Activated CD4-positive, alpha-beta T cell treated with anti-CD3 and anti-CD28 coated beads for 36 hours (primary cell): ENCODE data around the gene NUF2. TPM values are rescaled to one million over a fixed set of nuclear protein-coding genes. Genes with fewer than 3 reads are reported as not detected.
A peak's percentile ranks its signal among the peaks of the same experiment; 100 is the strongest.
"Not testable (repeated sequence)": the region's sequence is repeated elsewhere in the genome, so short reads cannot be mapped to it uniquely, and the experiment has no call there.

Source experiments
- ATAC-seq: fragments of 200-7000 bp; cut with Tn5 transposase; one replicate; pipeline ENCODE4 v1.10.0; 2021; ENCODE audit warnings: mild to moderate bottlenecking, moderate library complexity
- CTCF ChIA-PET: fragments of 350-600 bp; sonication (Branson Sonifier 250); formaldehyde crosslinking; loops from one replicate; lab custom pipeline; 2021; ENCODE audit warnings: antibody characterized with exemption; lab: Charles Lee
- POLR2A ChIA-PET: fragments of 350-600 bp; sonication (Branson Sonifier 250); formaldehyde crosslinking; loops from one replicate; lab custom pipeline; 2021; ENCODE audit warnings: antibody characterized with exemption, inconsistent platforms; lab: Charles Lee
- DNase-seq: peaks from one replicate; pipeline ENCODE4 v3.0.0-alpha.2; 2020
- H3K27ac Mint-ChIP-seq: one replicate; pipeline ENCODE4 v1.8.0; 2021; ENCODE audit warnings: mixed read lengths
- H3K27me3 Mint-ChIP-seq: one replicate; pipeline ENCODE4 v1.8.0; 2021; ENCODE audit warnings: mixed read lengths
- H3K36me3 Mint-ChIP-seq: one replicate; pipeline ENCODE4 v1.8.0; 2021; ENCODE audit warnings: low read depth, mixed read lengths
- H3K4me1 Mint-ChIP-seq: one replicate; pipeline ENCODE4 v1.8.0; 2021; ENCODE audit warnings: mixed read lengths
- H3K4me3 Mint-ChIP-seq: one replicate; pipeline ENCODE4 v1.8.0; 2021; ENCODE audit warnings: mild to moderate bottlenecking, moderate library complexity, mixed read lengths
- H3K9me3 Mint-ChIP-seq: one replicate; pipeline ENCODE4 v1.8.0; 2021; ENCODE audit warnings: low read depth, mixed read lengths
- intact Hi-C, 2 experiments: fragments of 100-400 bp; cut with DNase I in 1 of 2; cut with micrococcal nuclease in 1 of 2; formaldehyde crosslinking; loops; one replicate each; pipeline versions ENCODE4 v1.14.2 to v1.15.1; 2022 to 2024; cut with DNase I, micrococcal nuclease
- total RNA-seq, 2 experiments: library from RNA; stranded (reverse); gene quantifications; one replicate each; pipeline ENCODE4 v1.2.3, GENCODE V29; 2021

Gene NUF2
- total RNA-seq, 2 experiments from 2014 or later: 57.6 to 58.4 TPM

DNA sequence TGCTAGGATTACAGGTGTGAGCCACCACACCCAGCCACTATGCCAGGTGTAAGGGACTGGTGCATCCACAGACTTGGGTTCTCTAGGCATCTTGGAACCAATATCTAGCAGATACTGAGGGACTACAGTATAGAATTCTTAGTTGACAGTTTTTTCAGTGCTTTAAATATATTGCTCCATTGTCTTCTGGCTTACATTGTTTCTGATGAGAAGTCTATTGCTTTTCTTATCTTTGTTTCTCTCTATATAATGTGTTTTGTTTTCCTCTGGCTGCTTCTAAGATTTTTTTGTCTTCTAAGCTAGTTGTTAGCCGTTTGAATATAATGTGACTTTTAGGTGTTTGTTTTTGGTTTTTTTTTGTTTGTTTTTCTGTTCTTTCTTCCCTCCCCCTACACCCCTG lies 13.5 kb downstream of the NUF2 start:
- Mint-ChIP-seq H3K27me3 (no peaks in the 10 kb centered on the region), H3K9me3 (peaks cover 6% of the 10 kb centered on the region), H3K27ac (no peak overlapping the region), H3K4me3 (no peak overlapping the region), H3K36me3 (peaks cover 58% of the 10 kb centered on the region), H3K4me1 (no peaks in the 10 kb centered on the region)
- ATAC-seq (no peak), DNase-seq (no peak)
- ChIA-PET POLR2A (no interaction called here), CTCF (no interaction called here)
- intact Hi-C loops: no loop called here

DNA sequence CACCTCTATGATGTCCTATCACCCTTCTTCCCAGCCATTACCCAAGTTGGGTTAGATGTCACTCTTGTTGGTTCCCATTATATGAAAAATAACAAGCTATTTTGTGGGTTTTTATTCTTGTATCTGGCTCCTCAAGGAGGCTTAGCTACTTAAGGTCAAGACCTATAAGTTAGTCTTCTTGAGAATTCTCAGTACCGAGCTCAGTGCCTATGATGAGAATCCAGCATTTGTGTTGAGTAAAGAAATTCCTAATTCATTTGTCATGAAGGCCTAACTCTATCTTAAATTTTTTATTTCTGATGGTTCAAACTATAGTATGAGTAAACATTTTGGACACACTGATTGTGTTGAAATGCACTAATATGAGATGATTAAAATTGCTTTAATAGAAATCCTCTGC lies 15.9 kb downstream of the NUF2 start:
- intact Hi-C loops: no loop called here
- ATAC-seq (no peak), DNase-seq (no peak)
- Mint-ChIP-seq H3K27me3 (no peaks in the 10 kb centered on the region), H3K4me3 (no peak overlapping the region), H3K9me3 (peaks cover 3% of the 10 kb centered on the region), H3K27ac (no peak overlapping the region), H3K4me1 (no peaks in the 10 kb centered on the region), H3K36me3 (peaks cover 42% of the 10 kb centered on the region)
- ChIA-PET CTCF (interaction anchor here (0.7 to 1.3 kb wide), 2 partner anchors 22 to 925 kb away, joined by 3 to 5 read pairs; no protein-coding TSS in a partner anchor), POLR2A (no interaction called here)

DNA sequence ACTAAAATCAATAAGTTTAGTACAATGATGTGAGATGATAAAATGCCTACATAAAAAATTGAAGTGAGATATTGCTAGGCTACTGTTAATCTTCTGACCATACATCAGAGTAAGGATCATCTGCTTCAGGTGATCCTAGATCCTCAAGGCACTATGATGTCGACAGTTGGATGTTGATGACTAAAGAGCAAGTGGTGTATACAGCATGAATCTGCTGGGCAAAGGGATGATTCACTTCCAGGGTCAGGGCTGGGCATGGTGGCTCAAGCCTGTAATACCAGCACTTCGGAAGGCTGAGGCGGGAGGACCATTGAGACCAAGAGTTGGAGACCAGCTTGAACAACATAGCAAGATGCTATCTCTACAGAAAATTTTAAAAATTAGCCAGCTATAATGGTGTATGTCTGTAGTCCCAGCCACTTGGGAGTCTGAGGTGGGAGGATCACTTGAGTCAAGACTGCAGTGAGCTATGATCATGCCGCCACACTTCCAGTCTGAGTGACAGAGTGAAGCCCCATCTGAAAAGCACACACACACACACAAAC lies 24.6 kb downstream of the NUF2 start:
- intact Hi-C loops: no loop called here
- POLR2A ChIA-PET: no interaction called here
- H3K9me3 Mint-ChIP-seq: no peaks in the 10 kb centered on the region
- peaks cover 30% of the 10 kb centered on the region for H3K36me3 Mint-ChIP-seq
- ATAC-seq: no peak
- H3K27me3 Mint-ChIP-seq: no peaks in the 10 kb centered on the region
- CTCF ChIA-PET: interaction anchor here (0.5 kb wide), 1 partner anchor 498 kb away, joined by 3 read pairs; no protein-coding TSS in a partner anchor
- H3K27ac Mint-ChIP-seq: no peak overlapping the region
- H3K4me3 Mint-ChIP-seq: no peak overlapping the region
- no peak for DNase-seq
- H3K4me1 Mint-ChIP-seq: no peaks in the 10 kb centered on the region

DNA sequence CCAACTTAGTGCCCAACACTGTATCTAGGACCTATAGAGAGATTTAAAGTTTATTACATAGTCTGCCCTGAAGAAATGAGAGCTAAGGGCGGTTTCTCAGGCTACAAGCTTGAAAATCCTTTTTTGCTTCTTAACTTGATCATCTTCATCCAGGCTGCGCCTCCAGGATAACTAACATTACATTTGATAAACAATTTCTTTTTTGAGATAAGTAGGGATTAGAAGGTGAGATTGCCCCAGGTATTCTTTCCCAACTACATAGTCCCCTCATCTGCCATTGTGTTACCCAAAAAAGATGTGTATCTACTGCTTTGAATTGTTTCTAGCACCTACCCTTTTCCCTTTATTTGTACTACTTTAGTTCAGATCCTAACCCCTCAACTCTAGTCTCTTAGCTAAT lies 25.4 kb downstream of the NUF2 start:
- Mint-ChIP-seq H3K27ac (no peak overlapping the region), H3K9me3 (no peaks in the 10 kb centered on the region), H3K27me3 (no peaks in the 10 kb centered on the region), H3K36me3 (peaks cover 33% of the 10 kb centered on the region), H3K4me3 (no peak overlapping the region), H3K4me1 (no peaks in the 10 kb centered on the region)
- intact Hi-C loops: no loop called here
- ChIA-PET POLR2A (no interaction called here), CTCF (interaction anchor here (0.5 kb wide), 1 partner anchor 499 kb away, joined by 3 read pairs; no protein-coding TSS in a partner anchor)
- DNase-seq (no peak), ATAC-seq (no peak)

DNA sequence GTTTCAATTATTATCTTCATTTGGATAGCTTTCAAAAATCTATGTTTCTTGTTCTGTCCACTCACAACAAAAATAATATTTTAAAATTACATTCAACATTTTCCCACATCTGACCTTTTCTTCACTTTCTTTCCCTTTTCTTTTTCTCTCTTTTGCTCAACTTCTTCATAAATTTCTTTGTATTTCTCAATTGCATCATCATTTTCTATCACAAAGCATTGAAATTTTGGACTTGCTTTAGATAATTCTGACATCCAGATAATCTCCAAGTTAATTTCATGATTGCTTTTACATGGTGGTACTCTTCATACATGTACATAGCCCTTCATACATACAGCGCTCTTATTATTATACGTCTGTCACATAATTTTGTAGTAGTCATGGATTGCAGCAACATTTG lies 30.2 kb downstream of the NUF2 start:
- no peak overlapping the region for H3K4me3 Mint-ChIP-seq
- H3K4me1 Mint-ChIP-seq: no peaks in the 10 kb centered on the region
- ATAC-seq (no peak), DNase-seq (no peak)
- ChIA-PET CTCF (interaction anchor here (1.6 to 1.8 kb wide), 2 partner anchors 16 to 37 kb away, joined by 3 read pairs; no protein-coding TSS in a partner anchor), POLR2A (no interaction called here)
- H3K36me3 Mint-ChIP-seq: peaks cover 25% of the 10 kb centered on the region
- intact Hi-C loops: no loop called here
- H3K9me3 Mint-ChIP-seq: no peaks in the 10 kb centered on the region
- no peak overlapping the region for H3K27ac Mint-ChIP-seq
- H3K27me3 Mint-ChIP-seq: no peaks in the 10 kb centered on the region

DNA sequence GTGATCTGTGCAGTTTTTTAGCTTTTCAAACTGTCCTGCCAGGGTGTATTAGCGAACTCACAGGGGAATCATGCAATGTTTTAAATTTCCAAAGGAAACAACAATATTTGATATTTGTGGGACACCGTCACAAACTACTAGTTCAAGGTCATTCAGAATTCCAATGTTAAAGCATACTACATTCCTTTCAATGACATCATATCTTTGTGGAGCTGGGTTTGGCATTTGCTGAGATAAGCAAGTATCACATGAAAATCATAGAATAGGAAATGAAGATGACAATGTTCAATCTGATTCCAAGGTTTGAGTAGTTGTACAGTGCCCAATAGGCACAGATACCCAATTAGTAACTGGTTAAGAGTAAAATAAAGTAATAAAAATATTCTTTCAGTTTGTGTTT lies 35.6 kb downstream of the NUF2 start:
- ATAC-seq (no peak), DNase-seq (no peak)
- intact Hi-C loops: no loop called here
- CTCF ChIA-PET: interaction anchor here (1.1 to 1.3 kb wide), 2 partner anchors 10 to 35 kb away, joined by 3 to 8 read pairs; partner anchors contain the start of gene NUF2
- Mint-ChIP-seq H3K27ac (no peak overlapping the region), H3K4me1 (peaks cover 2% of the 10 kb centered on the region), H3K27me3 (peaks cover 5% of the 10 kb centered on the region), H3K4me3 (no peak overlapping the region), H3K36me3 (peaks cover 7% of the 10 kb centered on the region), H3K9me3 (no peaks in the 10 kb centered on the region)
- POLR2A ChIA-PET: no interaction called here

DNA sequence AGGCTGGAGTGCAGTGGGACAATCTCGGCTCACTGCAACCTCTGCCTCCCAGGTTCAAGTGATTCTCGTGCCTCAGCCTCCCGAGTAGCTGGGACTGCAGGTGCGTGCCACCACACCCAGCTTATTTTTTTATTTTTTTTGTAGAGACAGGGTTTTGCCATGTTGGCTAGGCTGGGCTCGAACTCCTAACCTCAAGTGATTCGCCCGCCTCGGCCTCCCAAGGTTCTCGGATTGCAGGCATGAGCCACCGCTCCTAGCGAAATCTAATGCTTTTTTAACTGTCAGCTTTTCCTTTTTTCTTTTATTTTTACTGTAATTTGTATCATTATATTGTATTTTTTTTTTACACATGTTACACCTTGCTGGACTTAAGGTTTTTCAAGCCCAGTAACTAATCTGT lies 36.4 kb downstream of the NUF2 start:
- H3K4me1 Mint-ChIP-seq, H3K4me3 Mint-ChIP-seq, intact Hi-C loops, H3K9me3 Mint-ChIP-seq, H3K36me3 Mint-ChIP-seq, ATAC-seq, H3K27me3 Mint-ChIP-seq, POLR2A ChIA-PET, DNase-seq, H3K27ac Mint-ChIP-seq: not testable (repeated sequence)
- CTCF ChIA-PET: interaction anchor here (0.6 to 1.3 kb wide), 3 partner anchors 10 to 1124 kb away, joined by 3 to 8 read pairs (median 3); partner anchors contain the start of gene NUF2

DNA sequence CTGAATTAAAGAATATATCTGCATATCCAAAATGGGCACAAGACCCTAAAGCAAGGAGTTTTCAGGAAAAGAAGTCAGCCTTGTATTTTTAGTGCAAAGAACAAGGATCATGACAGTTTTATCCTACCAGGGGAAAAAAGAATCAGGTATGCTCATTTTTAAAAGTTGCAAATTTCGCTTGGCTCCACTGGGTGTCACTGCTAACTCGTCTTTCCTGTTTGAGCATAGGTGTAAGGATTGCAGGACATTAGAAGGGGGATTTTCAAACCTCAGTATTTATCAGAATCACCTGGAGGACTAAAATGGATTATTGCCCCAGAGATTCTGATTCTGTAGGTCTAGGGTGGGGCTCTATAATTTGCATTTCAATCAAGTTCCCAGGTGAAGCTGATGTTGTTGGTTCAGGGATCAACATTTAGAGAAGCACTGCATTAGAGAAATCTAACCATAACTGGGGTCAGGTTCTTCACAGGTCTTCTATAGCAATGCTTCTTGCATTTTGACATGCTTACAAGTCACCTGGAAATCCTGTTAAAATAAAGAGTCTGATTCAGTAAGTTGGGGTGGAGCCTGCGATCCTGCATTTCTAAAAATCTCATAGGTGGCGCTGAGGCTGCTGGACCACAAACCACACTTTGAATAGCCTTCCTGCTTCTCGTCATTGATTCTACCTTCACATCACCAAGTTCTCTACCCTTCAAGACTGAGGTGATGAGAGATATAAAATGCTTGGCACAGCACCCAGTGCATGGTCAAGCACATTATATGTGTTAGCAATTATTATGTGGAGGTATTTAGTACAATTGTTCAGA lies 39.6 kb downstream of the NUF2 start:
- ChIA-PET CTCF (interaction anchor here (0.6 to 0.8 kb wide), 2 partner anchors 42 to 1309 kb away, joined by 3 to 4 read pairs; no protein-coding TSS in a partner anchor), POLR2A (no interaction called here)
- Mint-ChIP-seq H3K4me1 (peaks cover 2% of the 10 kb centered on the region), H3K27me3 (peaks cover 7% of the 10 kb centered on the region), H3K27ac (no peak overlapping the region), H3K36me3 (peaks cover 3% of the 10 kb centered on the region), H3K9me3 (no peaks in the 10 kb centered on the region), H3K4me3 (no peak overlapping the region)
- DNase-seq: peak; percentile 11
- intact Hi-C loops: loop anchor here in 1 of 2 experiments (5.0 kb wide), 1 partner anchor 1426 kb away; no protein-coding TSS in a partner anchor
- ATAC-seq: no peak

DNA sequence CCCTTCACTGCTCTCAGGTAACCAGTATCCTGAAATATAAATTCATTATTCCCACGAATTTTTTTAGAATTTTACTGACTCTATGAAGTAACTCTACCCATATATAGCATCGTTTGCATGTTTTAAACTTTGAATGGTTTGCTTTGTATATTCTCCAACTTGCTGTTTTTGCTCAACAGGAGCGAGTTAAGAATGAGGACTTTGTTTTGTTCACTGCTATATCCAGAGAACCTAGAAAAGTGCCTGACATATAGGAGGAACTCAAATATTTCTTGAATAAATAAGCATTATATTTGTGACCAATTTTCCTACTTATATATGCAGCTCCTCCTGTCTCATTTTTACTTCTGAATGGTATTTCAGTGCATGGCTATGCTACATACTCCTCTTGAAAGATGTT lies 43.4 kb downstream of the NUF2 start:
- Mint-ChIP-seq H3K27me3 (peaks cover 7% of the 10 kb centered on the region), H3K27ac (no peak overlapping the region), H3K36me3 (no peaks in the 10 kb centered on the region), H3K9me3 (no peaks in the 10 kb centered on the region), H3K4me3 (no peak overlapping the region), H3K4me1 (peaks cover 2% of the 10 kb centered on the region)
- POLR2A ChIA-PET: no interaction called here
- DNase-seq (no peak), ATAC-seq (no peak)
- CTCF ChIA-PET: no interaction called here
- intact Hi-C loops: no loop called here

DNA sequence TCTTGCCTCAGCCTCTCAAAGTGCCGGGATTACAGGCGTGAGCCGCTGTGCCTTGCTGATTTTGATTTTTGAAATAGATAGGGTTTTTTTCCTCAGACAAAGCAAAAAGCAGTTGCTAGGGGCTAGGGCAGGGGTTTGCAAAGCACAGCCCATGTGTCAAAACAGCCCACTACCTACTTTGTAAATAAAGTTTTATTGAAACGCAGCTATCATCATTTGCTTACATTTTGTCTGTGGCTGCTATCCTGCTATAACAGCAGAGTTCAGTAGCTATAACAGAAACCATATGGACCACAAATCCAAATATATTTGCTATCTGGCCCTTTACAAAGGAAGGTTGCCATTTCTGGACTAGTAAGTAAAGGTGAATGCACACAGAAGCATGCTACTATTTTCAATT lies 44.8 kb downstream of the NUF2 start:
- Mint-ChIP-seq H3K4me3 (no peak overlapping the region), H3K27ac (no peak overlapping the region), H3K36me3 (no peaks in the 10 kb centered on the region), H3K27me3 (peaks cover 4% of the 10 kb centered on the region), H3K4me1 (peaks cover 2% of the 10 kb centered on the region), H3K9me3 (no peaks in the 10 kb centered on the region)
- intact Hi-C loops: no loop called here
- ATAC-seq (no peak), DNase-seq (no peak)
- ChIA-PET POLR2A (no interaction called here), CTCF (no interaction called here)

DNA sequence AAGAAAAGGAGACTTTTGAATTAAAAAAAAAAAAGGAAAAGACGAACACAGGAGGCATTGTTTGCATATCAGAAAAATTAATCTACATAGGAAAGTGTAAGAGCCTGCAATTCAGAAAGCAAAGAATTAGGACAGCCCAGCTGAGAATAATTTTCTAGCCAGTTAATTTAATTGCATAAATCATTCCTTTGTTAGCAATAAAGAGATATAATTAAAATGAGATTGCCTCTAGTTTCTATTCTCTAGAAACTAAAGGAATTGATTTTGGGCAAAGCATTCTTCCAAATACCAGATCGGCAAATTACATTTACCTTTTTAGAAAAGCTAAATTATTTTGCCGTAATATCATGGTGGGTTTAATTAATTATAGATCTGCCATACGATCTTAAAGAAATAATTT lies 46.0 kb downstream of the NUF2 start:
- ATAC-seq (no peak), DNase-seq (no peak)
- H3K27ac Mint-ChIP-seq: no peak overlapping the region
- H3K4me1 Mint-ChIP-seq: no peaks in the 10 kb centered on the region
- intact Hi-C loops: no loop called here
- H3K27me3 Mint-ChIP-seq: peaks cover 6% of the 10 kb centered on the region
- no peak overlapping the region for H3K4me3 Mint-ChIP-seq
- ChIA-PET POLR2A (no interaction called here), CTCF (interaction anchor here (0.6 to 1.2 kb wide), 2 partner anchors 10 to 1421 kb away, joined by 3 to 8 read pairs; no protein-coding TSS in a partner anchor)
- no peaks in the 10 kb centered on the region for H3K9me3 Mint-ChIP-seq
- no peaks in the 10 kb centered on the region for H3K36me3 Mint-ChIP-seq

DNA sequence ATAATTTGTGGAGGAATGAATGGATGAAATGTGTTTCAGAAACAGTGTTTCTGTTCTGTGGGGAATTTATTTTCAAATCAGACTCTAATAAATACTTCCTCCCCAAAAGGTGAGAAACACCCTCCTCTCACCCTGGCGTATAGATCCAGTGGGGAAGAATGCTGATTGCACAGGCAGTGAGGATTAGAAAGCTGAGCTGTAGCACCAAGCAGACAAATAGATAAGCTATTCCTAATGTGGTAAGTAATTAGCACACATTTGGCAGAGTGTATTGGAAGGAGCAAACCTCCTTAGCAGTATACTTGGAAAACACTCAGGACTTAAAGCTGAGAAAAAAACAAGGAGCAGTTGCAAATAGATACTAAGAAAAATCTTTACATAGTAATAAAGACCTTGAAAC lies 50.8 kb downstream of the NUF2 start:
- POLR2A ChIA-PET: no interaction called here
- Mint-ChIP-seq H3K36me3 (no peaks in the 10 kb centered on the region), H3K27ac (no peak overlapping the region), H3K4me3 (no peak overlapping the region), H3K27me3 (peaks cover 15% of the 10 kb centered on the region), H3K4me1 (no peaks in the 10 kb centered on the region), H3K9me3 (no peaks in the 10 kb centered on the region)
- ATAC-seq (no peak), DNase-seq (no peak)
- CTCF ChIA-PET: no interaction called here
- intact Hi-C loops: no loop called here
